IMR-90 (cell line): ENCODE results near the gene TMEM114. TPM values are rescaled to one million over a fixed set of nuclear protein-coding genes. Genes with fewer than 3 reads are reported as not detected.

ENCODE experiments used
- ATAC-seq: fragments of 200-7000 bp; cut with Tn5 transposase; 2 replicates; pipeline ENCODE4 v1.9.1; 2020; ENCODE audit warnings: low read depth, mild to moderate bottlenecking, moderate library complexity
- BruUV-seq: library from RNA; stranded (reverse); fragments of 400-500 nt; replicated peaks from 2 replicates; lab custom pipeline; 2021; lab: Mats Ljungman, UMichigan
- CTCF ChIA-PET: fragments of 300-600 bp; formaldehyde crosslinking; extraction: SDS; loops from one replicate; lab custom pipeline; 2021; ENCODE audit warnings: antibody characterized with exemption; lab: Yijun Ruan, JAX
- POLR2A ChIA-PET: fragments of 300-600 bp; sonication (Branson Sonifier 250); formaldehyde crosslinking; loops from one replicate; lab custom pipeline; 2022; ENCODE audit warnings: antibody characterized with exemption; ENCODE audit not compliant: unreplicated experiment; lab: Charles Lee
- DNase-seq: peaks from one replicate; pipeline ENCODE4 v3.0.0; 2013
- H2AFZ ChIP-seq: replicated peaks from 2 replicates; pipeline ENCODE3; 2013; ENCODE audit warnings: low read length, mild to moderate bottlenecking; ENCODE audit not compliant: poor library complexity
- H2AK5ac ChIP-seq: 2 replicates; pipeline ENCODE4 v1.6.1; 2013; ENCODE audit warnings: low read depth, low read length, inconsistent platforms
- H2AK9ac ChIP-seq: replicated peaks from 2 replicates; pipeline ENCODE3; 2013; ENCODE audit warnings: mild to moderate bottlenecking, low read depth, low read length, moderate library complexity; ENCODE audit not compliant: poor library complexity
- H2BK120ac ChIP-seq: 2 replicates; pipeline ENCODE4 v1.6.1; 2013; ENCODE audit warnings: low read depth, low read length, inconsistent platforms
- H2BK15ac ChIP-seq: 3 replicates; pipeline ENCODE4 v1.6.1; 2013; ENCODE audit warnings: low read depth, low read length, inconsistent platforms
- H2BK20ac ChIP-seq: 2 replicates; pipeline ENCODE4 v1.6.1; 2013; ENCODE audit warnings: low read depth, mild to moderate bottlenecking, inconsistent platforms, low read length, moderate library complexity
- H2BK5ac ChIP-seq: 2 replicates; pipeline ENCODE4 v1.6.1; 2013; ENCODE audit warnings: mild to moderate bottlenecking, low read depth, low read length, inconsistent platforms; ENCODE audit not compliant: poor library complexity, severe bottlenecking
- H3K14ac ChIP-seq: replicated peaks from 2 replicates; pipeline ENCODE4 v1.6.1; 2013; ENCODE audit warnings: low read depth, low read length, inconsistent platforms
- H3K18ac ChIP-seq: 2 replicates; pipeline ENCODE4 v1.6.1; 2013; ENCODE audit warnings: low read depth, low read length, control low read depth
- H3K23ac ChIP-seq: 2 replicates; pipeline ENCODE4 v1.6.1; 2013; ENCODE audit warnings: low read depth, low read length, inconsistent platforms
- H3K27ac ChIP-seq: 2 replicates; pipeline ENCODE4 v1.5.1; 2013; ENCODE audit warnings: mild to moderate bottlenecking, control low read depth, low read length; ENCODE audit not compliant: insufficient read depth
- H3K27me3 ChIP-seq: 2 replicates; pipeline ENCODE4 v1.6.1; 2013; ENCODE audit warnings: low read length; ENCODE audit not compliant: control insufficient read depth, insufficient read depth
- H3K36me3 ChIP-seq: 2 replicates; pipeline ENCODE4 v1.6.1; 2013; ENCODE audit warnings: low read length, mixed read lengths; ENCODE audit not compliant: control insufficient read depth, insufficient read depth
- H3K4ac ChIP-seq: 2 replicates; pipeline ENCODE4 v1.6.1; 2013; ENCODE audit warnings: low read depth, low read length, inconsistent platforms
- H3K4me1 ChIP-seq: 2 replicates; pipeline ENCODE4 v1.6.1; 2013; ENCODE audit warnings: low read length, mixed read lengths; ENCODE audit not compliant: control insufficient read depth, insufficient read depth
- H3K4me2 ChIP-seq: 2 replicates; pipeline ENCODE4 v1.6.1; 2013; ENCODE audit warnings: low read depth, mild to moderate bottlenecking, control low read depth, low read length, moderate library complexity
- H3K4me3 ChIP-seq: 2 replicates; pipeline ENCODE4 v1.5.1; 2013; ENCODE audit warnings: low read depth, mild to moderate bottlenecking, control low read depth, low read length, moderate library complexity; ENCODE audit not compliant: insufficient read depth
- H3K56ac ChIP-seq: 2 replicates; pipeline ENCODE4 v1.6.1; 2013; ENCODE audit warnings: low read length, inconsistent platforms; ENCODE audit not compliant: insufficient read depth; ENCODE audit errors: extremely low read depth
- H3K79me1 ChIP-seq, 2 experiments: 2 replicates each; pipeline ENCODE4 v1.6.1; 2013; ENCODE audit warnings: low read length in 2 of 2, inconsistent platforms in 1 of 2, low read depth in 1 of 2
- H3K9ac ChIP-seq: 2 replicates; pipeline ENCODE4 v1.6.1; 2013; ENCODE audit warnings: low read depth, low read length, control low read depth
- H3K9me1 ChIP-seq: 2 replicates; pipeline ENCODE4 v1.6.1; 2013; ENCODE audit warnings: low read length, inconsistent platforms; ENCODE audit not compliant: insufficient read depth
- H3K9me3 ChIP-seq: 2 replicates; pipeline ENCODE4 v1.6.1; 2013; ENCODE audit warnings: low read length; ENCODE audit not compliant: control insufficient read depth, insufficient read depth
- H4K20me1 ChIP-seq: 2 replicates; pipeline ENCODE4 v1.6.1; 2013; ENCODE audit warnings: low read length, inconsistent platforms; ENCODE audit not compliant: insufficient read depth
- H4K5ac ChIP-seq: 2 replicates; pipeline ENCODE4 v1.6.1; 2013; ENCODE audit warnings: mild to moderate bottlenecking, low read depth, low read length, control low read depth
- H4K8ac ChIP-seq, 2 experiments: 2 replicates each; pipeline ENCODE4 v1.6.1; 2013; ENCODE audit warnings: low read depth in 2 of 2, low read length in 2 of 2, control low read depth in 1 of 2, inconsistent platforms in 1 of 2
- H4K91ac ChIP-seq: 2 replicates; pipeline ENCODE4 v1.6.1; 2013; ENCODE audit warnings: low read depth, low read length, inconsistent platforms; ENCODE audit not compliant: insufficient read depth
- BHLHE40 ChIP-seq: fragments of 150-350 bp; IDR thresholded peaks from 2 replicates; pipeline ENCODE4 v1.6.1; 2016; ENCODE audit warnings: mild to moderate bottlenecking, low read depth, low read length
- CEBPB ChIP-seq: IDR thresholded peaks from 2 replicates; pipeline ENCODE4 v1.6.1; 2012; ENCODE audit warnings: low read depth, low read length, improper control_type of control experiment
- CHD1 ChIP-seq: IDR thresholded peaks from 2 replicates; pipeline ENCODE4 v1.6.1; 2012; ENCODE audit warnings: low read depth, low read length, improper control_type of control experiment
- FOS ChIP-seq: fragments of 150-350 bp; IDR thresholded peaks from 2 replicates; pipeline ENCODE4 v1.6.1; 2016; ENCODE audit warnings: low read depth, low read length
- MAFK ChIP-seq: IDR thresholded peaks from 2 replicates; pipeline ENCODE4 v1.6.1; 2012; ENCODE audit warnings: low read depth, low read length, improper control_type of control experiment
- MAZ ChIP-seq: IDR thresholded peaks from 2 replicates; pipeline ENCODE4 v1.6.1; 2012; ENCODE audit warnings: low read depth, mild to moderate bottlenecking, low read length, improper control_type of control experiment, moderate library complexity, borderline replicate concordance
- MXI1 ChIP-seq: IDR thresholded peaks from 2 replicates; pipeline ENCODE4 v1.6.1; 2012; ENCODE audit warnings: low read depth, mild to moderate bottlenecking, low read length, moderate library complexity, borderline replicate concordance
- NFE2L2 ChIP-seq: fragments of 150-350 bp; IDR thresholded peaks from 2 replicates; pipeline ENCODE4 v1.6.1; 2016; ENCODE audit warnings: low read depth, mild to moderate bottlenecking, low read length
- POLR2A ChIP-seq: IDR thresholded peaks from 2 replicates; pipeline ENCODE4 v1.6.1; 2012; ENCODE audit warnings: mild to moderate bottlenecking, low read depth, low read length
- RAD21 ChIP-seq: IDR thresholded peaks from 2 replicates; pipeline ENCODE4 v1.6.1; 2012; ENCODE audit warnings: low read length, improper control_type of control experiment
- RCOR1 ChIP-seq: IDR thresholded peaks from 2 replicates; pipeline ENCODE4 v1.6.1; 2012; ENCODE audit warnings: mild to moderate bottlenecking, low read length, improper control_type of control experiment; ENCODE audit not compliant: insufficient replicate concordance
- RFX5 ChIP-seq: IDR thresholded peaks from 2 replicates; pipeline ENCODE4 v1.8.0; 2012; ENCODE audit warnings: low read depth, mild to moderate bottlenecking, low read length, moderate library complexity
- SMC3 ChIP-seq: fragments of 150-350 bp; IDR thresholded peaks from 2 replicates; pipeline ENCODE4 v1.6.1; 2016; ENCODE audit warnings: low read depth, mild to moderate bottlenecking, antibody characterized with exemption, low read length, moderate library complexity
- WGBS, 2 experiments: methylation state at CpG; one replicate each; pipeline versions ENCODE4 v1.1.5 to v1.1.7; 2013; ENCODE audit warnings: missing lambda C conversion rate in 2 of 2; ENCODE audit not compliant: insufficient read length in 1 of 2; ENCODE audit errors: extremely low coverage in 2 of 2; 5-methylcytosine and 5-hydroxymethylcytosine counted together
- dilution Hi-C: fragments of 300-500 bp; cut with HindIII; formaldehyde crosslinking; loops from one replicate; pipeline ENCODE4 v1.14.3; 2018; ENCODE audit warnings: low sequenced_read_pairs; ENCODE audit not compliant: unreplicated experiment
- in situ Hi-C: fragments of 300-500 bp; cut with MboI; formaldehyde crosslinking; loops from 3 replicates; pipeline ENCODE4 v1.14.3; 2019; ENCODE audit warnings: low sequenced_read_pairs, inconsistent platforms, mixed read lengths
- intact Hi-C: fragments of 100-400 bp; cut with micrococcal nuclease; formaldehyde crosslinking; loops from 2 replicates; pipeline ENCODE4 v1.10.0; 2022
- polyA plus RNA-seq, 3 experiments: library from polyadenylated mRNA; depleted of rRNA; stranded (reverse); fragments of >200 nt; gene quantifications; 2 replicates each; pipeline ENCODE4 v1.2.3, GENCODE V29; 2012; ENCODE audit warnings: low replicate concordance in 1 of 3
- total RNA-seq: library from RNA; depleted of rRNA; stranded (reverse); fragments of >200 nt; gene quantifications from 2 replicates; pipeline ENCODE4 v1.2.3, GENCODE V29; 2012
- TF ChIP-seq, protein P1 (sequence below): conservative IDR thresholded peaks from 2 replicates; pipeline ENCODE4 v1.5.1; 2012; ENCODE audit warnings: mild to moderate bottlenecking, low read depth, low read length, improper control_type of control experiment
- TF ChIP-seq, protein P2 (sequence below): fragments of 150-350 bp; IDR thresholded peaks from 2 replicates; pipeline ENCODE4 v1.6.1; 2016; ENCODE audit warnings: low read depth, mild to moderate bottlenecking, low read length, moderate library complexity, borderline replicate concordance
- TF ChIP-seq, protein P3 (sequence below): fragments of 150-350 bp; IDR thresholded peaks from 2 replicates; pipeline ENCODE4 v1.6.1; 2017; ENCODE audit warnings: mild to moderate bottlenecking, antibody characterized with exemption, low read length, low read depth

TMEM114 gene
- total and polyA plus RNA-seq, 2 of the 4 experiments (the other 2 are of a cell fraction) = not detected

GRCh38 chr16:8627456-8627855, 37.1 kb upstream of the TMEM114 start:
- no peak overlapping the region for H3K4me3 ChIP-seq
- H4K8ac ChIP-seq = no peak overlapping the region
- no peak overlapping the region for H2BK5ac ChIP-seq
- intact Hi-C loops (no loop called here), dilution Hi-C loops (no loop called here), in situ Hi-C loops (no loop called here)
- peaks cover 3% of the 10 kb centered on the region; the same call in 1 of the 2 replicates for H3K9me1 ChIP-seq
- ATAC-seq (no peak), DNase-seq (no peak)
- no peak overlapping the region for H4K91ac ChIP-seq
- no peak overlapping the region for H2AFZ ChIP-seq
- no peak overlapping the region for H3K27ac ChIP-seq
- ChIA-PET POLR2A (no interaction called here), CTCF (no interaction called here)
- no peak overlapping the region for H3K23ac ChIP-seq
- 40% methylated on average over 1 of the region's 4 CpGs; no CpG with 5 or more reads in 1 of the 2 experiments for WGBS, 2 experiments
- H4K5ac ChIP-seq = no peak overlapping the region
- no peaks in the 10 kb centered on the region for H3K9me3 ChIP-seq
- peaks cover 11 to 32% of the 10 kb centered on the region in 2 experiments for H3K79me1 ChIP-seq
- no peak overlapping the region for H2AK5ac ChIP-seq
- no peaks in the 10 kb centered on the region for H3K4me1 ChIP-seq
- no peaks in the 10 kb centered on the region for H3K27me3 ChIP-seq
- TF ChIP-seq, protein P1, sequence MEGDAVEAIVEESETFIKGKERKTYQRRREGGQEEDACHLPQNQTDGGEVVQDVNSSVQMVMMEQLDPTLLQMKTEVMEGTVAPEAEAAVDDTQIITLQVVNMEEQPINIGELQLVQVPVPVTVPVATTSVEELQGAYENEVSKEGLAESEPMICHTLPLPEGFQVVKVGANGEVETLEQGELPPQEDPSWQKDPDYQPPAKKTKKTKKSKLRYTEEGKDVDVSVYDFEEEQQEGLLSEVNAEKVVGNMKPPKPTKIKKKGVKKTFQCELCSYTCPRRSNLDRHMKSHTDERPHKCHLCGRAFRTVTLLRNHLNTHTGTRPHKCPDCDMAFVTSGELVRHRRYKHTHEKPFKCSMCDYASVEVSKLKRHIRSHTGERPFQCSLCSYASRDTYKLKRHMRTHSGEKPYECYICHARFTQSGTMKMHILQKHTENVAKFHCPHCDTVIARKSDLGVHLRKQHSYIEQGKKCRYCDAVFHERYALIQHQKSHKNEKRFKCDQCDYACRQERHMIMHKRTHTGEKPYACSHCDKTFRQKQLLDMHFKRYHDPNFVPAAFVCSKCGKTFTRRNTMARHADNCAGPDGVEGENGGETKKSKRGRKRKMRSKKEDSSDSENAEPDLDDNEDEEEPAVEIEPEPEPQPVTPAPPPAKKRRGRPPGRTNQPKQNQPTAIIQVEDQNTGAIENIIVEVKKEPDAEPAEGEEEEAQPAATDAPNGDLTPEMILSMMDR = no peak
- TF ChIP-seq, protein P2, sequence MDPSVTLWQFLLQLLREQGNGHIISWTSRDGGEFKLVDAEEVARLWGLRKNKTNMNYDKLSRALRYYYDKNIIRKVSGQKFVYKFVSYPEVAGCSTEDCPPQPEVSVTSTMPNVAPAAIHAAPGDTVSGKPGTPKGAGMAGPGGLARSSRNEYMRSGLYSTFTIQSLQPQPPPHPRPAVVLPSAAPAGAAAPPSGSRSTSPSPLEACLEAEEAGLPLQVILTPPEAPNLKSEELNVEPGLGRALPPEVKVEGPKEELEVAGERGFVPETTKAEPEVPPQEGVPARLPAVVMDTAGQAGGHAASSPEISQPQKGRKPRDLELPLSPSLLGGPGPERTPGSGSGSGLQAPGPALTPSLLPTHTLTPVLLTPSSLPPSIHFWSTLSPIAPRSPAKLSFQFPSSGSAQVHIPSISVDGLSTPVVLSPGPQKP = no peak
- TF ChIP-seq SMC3 (no peak), FOS (no peak), CEBPB (no peak), MAZ (no peak), POLR2A (no peak), MXI1 (no peak), BHLHE40 (no peak), NFE2L2 (no peak), CHD1 (no peak), MAFK (no peak), RAD21 (no peak), RCOR1 (no peak), RFX5 (no peak)
- TF ChIP-seq, protein P3, sequence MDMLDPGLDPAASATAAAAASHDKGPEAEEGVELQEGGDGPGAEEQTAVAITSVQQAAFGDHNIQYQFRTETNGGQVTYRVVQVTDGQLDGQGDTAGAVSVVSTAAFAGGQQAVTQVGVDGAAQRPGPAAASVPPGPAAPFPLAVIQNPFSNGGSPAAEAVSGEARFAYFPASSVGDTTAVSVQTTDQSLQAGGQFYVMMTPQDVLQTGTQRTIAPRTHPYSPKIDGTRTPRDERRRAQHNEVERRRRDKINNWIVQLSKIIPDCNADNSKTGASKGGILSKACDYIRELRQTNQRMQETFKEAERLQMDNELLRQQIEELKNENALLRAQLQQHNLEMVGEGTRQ = no peak
- H3K14ac ChIP-seq = no peak overlapping the region
- no peak overlapping the region for H3K9ac ChIP-seq
- H3K4me2 ChIP-seq = no peak overlapping the region
- H2AK9ac ChIP-seq = no peak overlapping the region
- peaks cover 7% of the 10 kb centered on the region; the same call in 1 of the 2 replicates for H4K20me1 ChIP-seq
- H2BK20ac ChIP-seq = no peak overlapping the region
- no peak overlapping the region for H3K18ac ChIP-seq
- H2BK120ac ChIP-seq = no peak overlapping the region
- peaks cover 59% of the 10 kb centered on the region for H3K36me3 ChIP-seq
- H3K4ac ChIP-seq = no peak overlapping the region
- BruUV-seq = no TSS peak
- no peak overlapping the region for H2BK15ac ChIP-seq
- no peak overlapping the region for H3K56ac ChIP-seq
